HepG2 (cell line): ENCODE results near the gene EMP2. TPM values are rescaled to one million over a fixed set of nuclear protein-coding genes. Genes with fewer than 3 reads are reported as not detected.
A peak's percentile ranks its signal among the peaks of the same experiment; 100 is the strongest.

Source experiments
- ATAC-seq: fragments of 200-7000 bp; cut with Tn5 transposase; 3 replicates; pipeline ENCODE4 v1.9.1; 2020; ENCODE audit warnings: mild to moderate bottlenecking, moderate library complexity
- BruUV-seq: library from RNA; stranded (reverse); fragments of 400-500 nt; replicated peaks from 2 replicates; lab custom pipeline; 2021; lab: Mats Ljungman, UMichigan
- CTCF ChIA-PET: fragments of 300-600 bp; formaldehyde crosslinking; extraction: SDS; loops from one replicate; lab custom pipeline; 2021; ENCODE audit warnings: low total read pairs, inconsistent platforms, low intra/inter-chr PET ratio; lab: Yijun Ruan, JAX
- POLR2A ChIA-PET: fragments of 350-600 bp; sonication (Branson Sonifier 250); formaldehyde crosslinking; loops from one replicate; lab custom pipeline; 2020; ENCODE audit warnings: antibody characterized with exemption, inconsistent platforms; lab: Yijun Ruan, JAX
- DNase-seq: peaks from one replicate; pipeline ENCODE4 v3.0.0-alpha.2; 2015; ENCODE audit warnings: low spot score
- FAIRE-seq: peaks from 3 replicates; lab custom pipeline; 2011; peaks lifted over from hg19 to GRCh38; lab: Jason Lieb, UNC
- H2AFZ ChIP-seq: one replicate; pipeline ENCODE4 v1.6.1; 2011; ENCODE audit warnings: low read length, inconsistent platforms
- H3K27ac ChIP-seq: fragments of 300-600 bp; 3 replicates; pipeline ENCODE4 v1.8.0; 2011; ENCODE audit warnings: mixed run types, mild to moderate bottlenecking, mixed read lengths, low read length, inconsistent platforms; ENCODE audit not compliant: insufficient read depth; ENCODE audit errors: extremely low read length
- H3K27me3 ChIP-seq, 2 experiments: fragments of 200-600 bp in 1 of 2; 2 replicates in 1 of 2; 3 replicates in 1 of 2; pipeline versions ENCODE4 v1.6.0 to v1.8.0; 2011; ENCODE audit warnings: low read length in 2 of 2, mild to moderate bottlenecking in 2 of 2, moderate library complexity in 2 of 2, inconsistent platforms in 1 of 2; ENCODE audit not compliant: insufficient read depth in 2 of 2, control insufficient read depth in 1 of 2
- H3K36me3 ChIP-seq, 2 experiments: fragments of 200-600 bp in 1 of 2; replicated peaks in 1 of 2; 2 replicates in 1 of 2; 3 replicates in 1 of 2; pipeline versions ENCODE4 v1.5.1 to v1.8.0; 2011; ENCODE audit warnings: low read length in 2 of 2, inconsistent platforms in 1 of 2; ENCODE audit not compliant: insufficient read depth in 2 of 2, control insufficient read depth in 1 of 2
- H3K4me1 ChIP-seq: 2 replicates; pipeline ENCODE4 v1.5.1; 2012; ENCODE audit warnings: low read length, inconsistent platforms; ENCODE audit not compliant: insufficient read depth
- H3K4me2 ChIP-seq: 2 replicates; pipeline ENCODE4 v1.6.0; 2011; ENCODE audit warnings: low read depth, low read length, inconsistent platforms
- H3K4me3 ChIP-seq, 3 experiments: fragments of 200-600 bp in 1 of 3; sonication (generic), shearing (Covaris generic) in 1 of 3; replicated peaks in 1 of 3; 2 replicates each; pipeline ENCODE4 v1.5.1; 2011 to 2016; ENCODE audit warnings: low read length in 3 of 3, inconsistent platforms in 2 of 3, low read depth in 2 of 3, mild to moderate bottlenecking in 2 of 3, control low read depth in 1 of 3, mixed read lengths in 1 of 3; ENCODE audit not compliant: insufficient read depth in 1 of 3
- H3K79me2 ChIP-seq: one replicate; pipeline ENCODE4 v1.6.1; 2011; ENCODE audit warnings: low read length, inconsistent platforms; ENCODE audit not compliant: insufficient read depth
- H3K9ac ChIP-seq: 2 replicates; pipeline ENCODE4 v1.6.0; 2011; ENCODE audit warnings: mild to moderate bottlenecking, low read depth, low read length, inconsistent platforms; ENCODE audit not compliant: insufficient read depth
- H3K9me3 ChIP-seq: 2 replicates; pipeline ENCODE4 v1.5.1; 2012; ENCODE audit warnings: mild to moderate bottlenecking, low read length
- H4K20me1 ChIP-seq: 2 replicates; pipeline ENCODE4 v1.6.0; 2011; ENCODE audit warnings: inconsistent platforms, mild to moderate bottlenecking, low read length, moderate library complexity; ENCODE audit not compliant: insufficient read depth
- ATAD3A ChIP-seq: sonication (generic); formaldehyde crosslinking; IDR thresholded peaks from 2 replicates; pipeline ENCODE4 v1.4.0; 2020; ENCODE audit warnings: missing genetic modification reagents
- CEBPG ChIP-seq: IDR thresholded peaks from 2 replicates; pipeline ENCODE4 v1.6.1; 2016
- GZF1 ChIP-seq: sonication (generic); formaldehyde crosslinking; IDR thresholded peaks from 2 replicates; pipeline ENCODE4 v1.5.1; 2020; ENCODE audit warnings: mild to moderate bottlenecking, missing genetic modification reagents
- MTF1 ChIP-seq: sonication (generic); formaldehyde crosslinking; IDR thresholded peaks from 2 replicates; pipeline ENCODE4 v1.5.0; 2020; ENCODE audit warnings: missing genetic modification reagents
- NR2F2 ChIP-seq: IDR thresholded peaks from 2 replicates; pipeline ENCODE4 v1.6.1; 2012; ENCODE audit warnings: low read depth, inconsistent platforms, borderline replicate concordance
- POGZ ChIP-seq: sonication (generic); formaldehyde crosslinking; IDR thresholded peaks from 2 replicates; pipeline ENCODE4 v1.4.0; 2020; ENCODE audit warnings: mild to moderate bottlenecking, missing genetic modification reagents
- SIX1 ChIP-seq: sonication (generic); formaldehyde crosslinking; IDR thresholded peaks from 2 replicates; pipeline ENCODE4 v1.4.0; 2020; ENCODE audit warnings: missing genetic modification reagents, borderline replicate concordance
- SP140L ChIP-seq: sonication (generic); formaldehyde crosslinking; IDR thresholded peaks from 2 replicates; pipeline ENCODE4 v1.4.0; 2020; ENCODE audit warnings: missing genetic modification reagents, borderline replicate concordance
- THAP7 ChIP-seq: sonication (generic); formaldehyde crosslinking; IDR thresholded peaks from 2 replicates; pipeline ENCODE4 v1.8.1; 2023; ENCODE audit warnings: mild to moderate bottlenecking, missing genetic modification reagents
- ZNF407 ChIP-seq: sonication (generic); formaldehyde crosslinking; IDR thresholded peaks from one replicate; pipeline ENCODE4 v1.5.1; 2020; ENCODE audit warnings: mild to moderate bottlenecking, missing genetic modification reagents; ENCODE audit errors: not compliant biosample characterization
- ZNF441 ChIP-seq: sonication (generic); formaldehyde crosslinking; IDR thresholded peaks from 2 replicates; pipeline ENCODE4 v1.7.0; 2021; ENCODE audit warnings: missing genetic modification reagents, borderline replicate concordance
- ZNF670 ChIP-seq: sonication (generic); formaldehyde crosslinking; IDR thresholded peaks from 2 replicates; pipeline ENCODE4 v1.8.0; 2022; ENCODE audit warnings: mild to moderate bottlenecking, missing genetic modification reagents, borderline replicate concordance
- ZNF713 ChIP-seq: sonication (generic); formaldehyde crosslinking; IDR thresholded peaks from 2 replicates; pipeline ENCODE4 v1.4.0; 2020; ENCODE audit warnings: mild to moderate bottlenecking, missing genetic modification reagents
- WGBS: methylation state at CpG from one replicate; pipeline ENCODE4 v1.1.6; 2017; ENCODE audit warnings: low lambda C conversion rate; 5-methylcytosine and 5-hydroxymethylcytosine counted together
- in situ Hi-C: cut with HindIII; loops from 2 replicates; pipeline ENCODE4 v1.10.0; 2017; ENCODE audit warnings: low pct_unique_long_range_greater_than_20kb; ENCODE audit not compliant: extremely low pct_ligation_motif_present
- intact Hi-C: fragments of 100-400 bp; cut with micrococcal nuclease; formaldehyde crosslinking; loops from one replicate; pipeline ENCODE4 v1.10.0; 2022; ENCODE audit not compliant: unreplicated experiment
- polyA plus RNA-seq, 8 experiments: library from polyadenylated mRNA; depleted of rRNA in 3 of 8; stranded (reverse) in 7 of 8; unstranded in 1 of 8; fragments of >200 nt; fragmentation: Illumina TruSeq in 4 of 8; extraction: Trizol in 4 of 8; gene quantifications; 2 replicates each; pipeline versions ENCODE4 v1.2.1 to v1.2.3, GENCODE V29; 2011 to 2016; ENCODE audit warnings: low read depth in 4 of 8, missing spikeins in 1 of 8, mixed read lengths in 1 of 8; ENCODE audit not compliant: insufficient read depth in 1 of 8
- total RNA-seq, 5 experiments: library from RNA; depleted of rRNA; stranded (reverse); fragments of >200 nt; fragmentation: Illumina TruSeq; extraction: Trizol; gene quantifications; 2 replicates each; pipeline ENCODE4 v1.2.3, GENCODE V29; 2016; ENCODE audit warnings: low read depth in 1 of 5

The EMP2 gene
- total and polyA plus RNA-seq, 2 of the 13 experiments (the other 11 are each of a cell fraction or from before 2014, with no cell fraction given), result 24.6 to 91.2 TPM

- DNase-seq (no peak), ATAC-seq (no peak), FAIRE-seq (no peak)
- intact Hi-C loops (loop anchor here (2.0 kb wide), 1 partner anchor 36 kb away; the partner anchor contains the start of gene EMP2), in situ Hi-C loops (no loop called here)
- H2AFZ ChIP-seq, result no peak overlapping the region
- H3K4me3 ChIP-seq, result peak overlapping the region; percentile 44 to 77 (median 48)
- no peaks in the 10 kb centered on the region for H3K27me3 ChIP-seq
- H3K9ac ChIP-seq, result peak overlapping the region; percentile 82
- WGBS, result 7% methylated on average over 6 of the region's 6 CpGs
- CTCF ChIA-PET, result no interaction called here
- no peaks in the 10 kb centered on the region for H4K20me1 ChIP-seq
- H3K9me3 ChIP-seq, result no peaks in the 10 kb centered on the region
- peaks cover 95% of the 10 kb centered on the region for H3K4me1 ChIP-seq
- H3K36me3 ChIP-seq, result no peaks in the 10 kb centered on the region
- no peaks in the 10 kb centered on the region for H3K79me2 ChIP-seq
- peak overlapping the region; percentile 89 for H3K4me2 ChIP-seq
- no TSS peak for BruUV-seq
- peak overlapping the region; percentile 72 for H3K27ac ChIP-seq
- POLR2A ChIA-PET, result interaction anchor here (0.6 to 1.7 kb wide), 10 partner anchors 11 to 350 kb away, joined by 3 to 11 read pairs (median 4); partner anchors contain the start of genes EMP2 and NUBP1
- 0 out of 2 replicates have a peak, but pooled peaks have one; percentile 28 for TF ChIP-seq SIX1 (CRISPR knock-in tag)
- TF ChIP-seq SP140L, result 0 out of 2 replicates have a peak, but pooled peaks have one; percentile 3
- TF ChIP-seq ZNF713, result 0 out of 2 replicates have a peak, but pooled peaks have one; percentile 6
- no peak; the same call in 1 of the 2 replicates for TF ChIP-seq NR2F2
- peak; percentile 63; the same call in 1 of the 2 replicates for TF ChIP-seq GZF1 (CRISPR knock-in tag)
- TF ChIP-seq ZNF441 (CRISPR knock-in tag), result peak; percentile 55; the same call in 1 of the 2 replicates
- TF ChIP-seq THAP7 (CRISPR knock-in tag), result 0 out of 2 replicates have a peak, but pooled peaks have one; percentile 28
- no peak for TF ChIP-seq ATAD3A (CRISPR knock-in tag)
- no peak for TF ChIP-seq ZNF407 (CRISPR knock-in tag)
- TF ChIP-seq ZNF670 (CRISPR knock-in tag), result 0 out of 2 replicates have a peak, but pooled peaks have one; percentile 43
- TF ChIP-seq CEBPG (CRISPR knock-in tag), result 0 out of 2 replicates have a peak, but pooled peaks have one; percentile 6
- TF ChIP-seq POGZ (CRISPR knock-in tag), result no peak
- 0 out of 2 replicates have a peak, but pooled peaks have one; percentile 8 for TF ChIP-seq MTF1
Observed at GRCh38 chr16:10616419-10616755, 36.0 kb upstream of the EMP2 start.
